SU-DHL-6 (cell line): ENCODE measurements around the gene PSMC3IP.
A peak's percentile ranks its signal among the peaks of the same experiment; 100 is the strongest.

Experiments used
- H2AFZ ChIP-seq: fragments of 200-600 bp; sonication (generic); 2 replicates; pipeline ENCODE4 v1.6.1; 2014; ENCODE audit warnings: low read depth, mild to moderate bottlenecking, moderate library complexity, mixed read lengths, antibody characterized with exemption, low read length; ENCODE audit not compliant: severe bottlenecking
- H3F3A ChIP-seq: fragments of 200-600 bp; shearing (Covaris generic); 2 replicates; pipeline ENCODE4 v1.6.0; 2016; ENCODE audit warnings: antibody characterized with exemption, mild to moderate bottlenecking; ENCODE audit not compliant: insufficient read depth
- H3K27ac ChIP-seq: fragments of 200-600 bp; sonication (generic); 2 replicates; pipeline ENCODE4 v1.5.1; 2016; ENCODE audit warnings: low read depth, mild to moderate bottlenecking, low read length, moderate library complexity, mixed read lengths
- H3K27me3 ChIP-seq: fragments of 200-600 bp; sonication (generic), shearing (Covaris generic); 2 replicates; pipeline ENCODE4 v1.6.0; 2014; ENCODE audit warnings: mild to moderate bottlenecking, low read length
- H3K36me3 ChIP-seq: fragments of 200-600 bp; sonication (generic); 2 replicates; pipeline ENCODE4 v1.6.1; 2014; ENCODE audit warnings: mild to moderate bottlenecking, low read length, mixed read lengths
- H3K4me2 ChIP-seq: fragments of 300-600, 200-600 bp; shearing (Covaris generic), sonication (generic); 2 replicates; pipeline ENCODE4 v1.6.0; 2014; ENCODE audit warnings: low read length, low read depth, mild to moderate bottlenecking; ENCODE audit not compliant: poor library complexity, severe bottlenecking
- H3K4me3 ChIP-seq: fragments of 200-600 bp; sonication (generic); 2 replicates; pipeline ENCODE4 v1.5.1; 2014; ENCODE audit warnings: antibody characterized with exemption, low read length, mild to moderate bottlenecking, mixed read lengths; ENCODE audit not compliant: insufficient read depth, poor library complexity, severe bottlenecking
- H3K79me2 ChIP-seq: fragments of 200-600 bp; sonication (generic); 2 replicates; pipeline ENCODE4 v1.6.1; 2014; ENCODE audit warnings: mild to moderate bottlenecking, low read length, moderate library complexity; ENCODE audit not compliant: insufficient read depth
- H3K9ac ChIP-seq: fragments of 200-600 bp; sonication (generic); 2 replicates; pipeline ENCODE4 v1.7.0; 2014; ENCODE audit warnings: mild to moderate bottlenecking, low read length
- H3K9me2 ChIP-seq: fragments of 200-600 bp; sonication (generic); replicated peaks from 2 replicates; pipeline ENCODE4 v1.6.1; 2014; ENCODE audit warnings: low read length; ENCODE audit not compliant: insufficient read depth
- H3K9me3 ChIP-seq: fragments of 200-600 bp; sonication (generic); 2 replicates; pipeline ENCODE4 v1.6.1; 2014; ENCODE audit warnings: low read length, mixed read lengths; ENCODE audit not compliant: insufficient read depth
- H4K20me1 ChIP-seq: fragments of 200-600 bp; sonication (generic); 2 replicates; pipeline ENCODE4 v1.6.1; 2014; ENCODE audit warnings: low read depth, mild to moderate bottlenecking, antibody characterized with exemption, low read length, moderate library complexity, mixed read lengths
- CTCF ChIP-seq: fragments of 200-600 bp; sonication (generic); IDR thresholded peaks from one replicate; pipeline ENCODE4 v1.5.1; 2017; ENCODE audit warnings: antibody characterized with exemption, mild to moderate bottlenecking, low read length, moderate library complexity; ENCODE audit not compliant: insufficient read depth, poor library complexity, severe bottlenecking
- EZH2phosphoT487 ChIP-seq: fragments of 200-600 bp; sonication (generic), shearing (Covaris generic); conservative IDR thresholded peaks from 2 replicates; pipeline ENCODE4 v1.6.1; 2018; ENCODE audit warnings: mild to moderate bottlenecking, antibody characterized with exemption, low read length, moderate library complexity, mixed read lengths

The PSMC3IP gene

GRCh38 chr17:42608305-42609181 lies 31.0 kb upstream of the PSMC3IP start:
- H4K20me1 ChIP-seq, result no peaks in the 10 kb centered on the region
- 0 out of 2 replicates have a peak, but pooled peaks cover 7% of the 10 kb centered on the region for H3K36me3 ChIP-seq
- H3K79me2 ChIP-seq, result peaks cover 68% of the 10 kb centered on the region
- no peaks in the 10 kb centered on the region for H3K9me2 ChIP-seq
- no peaks in the 10 kb centered on the region for H3F3A ChIP-seq
- H3K9ac ChIP-seq, result peak overlapping the region; percentile 82
- peak overlapping the region; percentile 77 for H3K4me2 ChIP-seq
- H3K9me3 ChIP-seq, result no peaks in the 10 kb centered on the region
- peak overlapping the region; percentile 94 for H3K4me3 ChIP-seq
- H3K27ac ChIP-seq, result peak overlapping the region; percentile 65
- no peaks in the 10 kb centered on the region for H3K27me3 ChIP-seq
- TF ChIP-seq CTCF (no peak), EZH2phosphoT487 (no peak)
- H2AFZ ChIP-seq, result peak overlapping the region; percentile 60

GRCh38 chr17:42607769-42608168 lies 30.2 kb upstream of the PSMC3IP start:
- Histone ChIP-seq H3K4me3 (peak overlapping the region; percentile 94), H3K79me2 (peaks cover 75% of the 10 kb centered on the region), H4K20me1 (no peaks in the 10 kb centered on the region), H3K27ac (no peak overlapping the region), H3K36me3 (0 out of 2 replicates have a peak, but pooled peaks cover 7% of the 10 kb centered on the region), H3F3A (no peaks in the 10 kb centered on the region), H3K9me2 (no peaks in the 10 kb centered on the region), H2AFZ (no peak overlapping the region), H3K9ac (peak overlapping the region; percentile 82), H3K9me3 (no peaks in the 10 kb centered on the region), H3K27me3 (no peaks in the 10 kb centered on the region), H3K4me2 (peak overlapping the region; percentile 77)
- TF ChIP-seq EZH2phosphoT487, result no peak
- TF ChIP-seq CTCF, result no peak

- Histone ChIP-seq H2AFZ (no peak overlapping the region), H3K27me3 (no peaks in the 10 kb centered on the region), H3K27ac (no peak overlapping the region), H3K4me3 (no peak overlapping the region), H3F3A (no peaks in the 10 kb centered on the region), H3K36me3 (no peaks in the 10 kb centered on the region), H4K20me1 (no peaks in the 10 kb centered on the region), H3K79me2 (peaks cover 85% of the 10 kb centered on the region), H3K9me3 (no peaks in the 10 kb centered on the region), H3K4me2 (peak overlapping the region; percentile 3), H3K9me2 (no peaks in the 10 kb centered on the region), H3K9ac (no peak overlapping the region)
- no peak for TF ChIP-seq EZH2phosphoT487
- no peak for TF ChIP-seq CTCF
Observed at GRCh38 chr17:42603318-42603717, 25.8 kb upstream of the PSMC3IP start.
